Cardiac fibroblast (primary cell): ENCODE results near the gene RAX2.
A peak's percentile ranks its signal among the peaks of the same experiment; 100 is the strongest.
"Not testable (repeated sequence)": the region's sequence is repeated elsewhere in the genome, so short reads cannot be mapped to it uniquely, and the experiment has no call there.

Experiments used
- DNase-seq, 2 donors: peaks; one replicate each; pipeline versions ENCODE4 v3.0.0 to v3.0.0-alpha.2; 2010; ENCODE audit warnings: low read depth in 2 of 2
- H3K4me3 ChIP-seq, 2 donors: replicated peaks in 1 of 2; 1 replicate in 1 of 2; 2 replicates in 1 of 2; pipeline ENCODE4 v1.5.1; 2011; ENCODE audit warnings: low read depth in 2 of 2, low read length in 2 of 2, mild to moderate bottlenecking in 2 of 2, moderate library complexity in 1 of 2
- TF ChIP-seq, protein P1 (sequence below): IDR thresholded peaks from one replicate; pipeline ENCODE4 v1.5.1; 2011; ENCODE audit warnings: low read depth, mild to moderate bottlenecking, low read length, inconsistent platforms

RAX2 gene

DNA sequence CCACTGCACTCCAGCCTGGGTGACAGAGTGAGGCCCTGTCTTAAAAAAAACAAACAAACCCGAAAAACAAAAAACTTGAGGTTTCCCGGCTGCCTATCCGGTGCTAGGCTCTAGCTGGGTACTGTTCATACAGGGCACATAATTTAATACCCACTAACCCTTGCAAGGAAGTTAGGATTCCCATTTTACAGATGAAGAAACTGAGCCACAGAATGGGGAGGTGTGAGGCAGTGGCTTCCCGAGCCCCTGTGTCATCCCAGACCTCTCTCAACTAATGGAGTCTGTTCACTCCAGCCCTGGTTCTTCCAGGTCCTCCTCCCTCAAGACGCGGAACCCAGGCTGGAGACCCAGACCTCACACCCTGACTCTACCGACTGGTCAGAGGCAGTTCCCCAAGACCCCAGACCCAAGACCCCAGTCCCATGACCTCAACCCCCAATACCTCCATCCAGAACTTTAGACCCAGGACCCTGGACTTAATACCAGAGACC is 11.1 kb downstream of the RAX2 start:
- TF ChIP-seq, protein P1, sequence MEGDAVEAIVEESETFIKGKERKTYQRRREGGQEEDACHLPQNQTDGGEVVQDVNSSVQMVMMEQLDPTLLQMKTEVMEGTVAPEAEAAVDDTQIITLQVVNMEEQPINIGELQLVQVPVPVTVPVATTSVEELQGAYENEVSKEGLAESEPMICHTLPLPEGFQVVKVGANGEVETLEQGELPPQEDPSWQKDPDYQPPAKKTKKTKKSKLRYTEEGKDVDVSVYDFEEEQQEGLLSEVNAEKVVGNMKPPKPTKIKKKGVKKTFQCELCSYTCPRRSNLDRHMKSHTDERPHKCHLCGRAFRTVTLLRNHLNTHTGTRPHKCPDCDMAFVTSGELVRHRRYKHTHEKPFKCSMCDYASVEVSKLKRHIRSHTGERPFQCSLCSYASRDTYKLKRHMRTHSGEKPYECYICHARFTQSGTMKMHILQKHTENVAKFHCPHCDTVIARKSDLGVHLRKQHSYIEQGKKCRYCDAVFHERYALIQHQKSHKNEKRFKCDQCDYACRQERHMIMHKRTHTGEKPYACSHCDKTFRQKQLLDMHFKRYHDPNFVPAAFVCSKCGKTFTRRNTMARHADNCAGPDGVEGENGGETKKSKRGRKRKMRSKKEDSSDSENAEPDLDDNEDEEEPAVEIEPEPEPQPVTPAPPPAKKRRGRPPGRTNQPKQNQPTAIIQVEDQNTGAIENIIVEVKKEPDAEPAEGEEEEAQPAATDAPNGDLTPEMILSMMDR, result no peak
- peak overlapping the region; percentile 78 to 84 for H3K4me3 ChIP-seq
- DNase-seq, result peak; percentile 13 to 20

DNA sequence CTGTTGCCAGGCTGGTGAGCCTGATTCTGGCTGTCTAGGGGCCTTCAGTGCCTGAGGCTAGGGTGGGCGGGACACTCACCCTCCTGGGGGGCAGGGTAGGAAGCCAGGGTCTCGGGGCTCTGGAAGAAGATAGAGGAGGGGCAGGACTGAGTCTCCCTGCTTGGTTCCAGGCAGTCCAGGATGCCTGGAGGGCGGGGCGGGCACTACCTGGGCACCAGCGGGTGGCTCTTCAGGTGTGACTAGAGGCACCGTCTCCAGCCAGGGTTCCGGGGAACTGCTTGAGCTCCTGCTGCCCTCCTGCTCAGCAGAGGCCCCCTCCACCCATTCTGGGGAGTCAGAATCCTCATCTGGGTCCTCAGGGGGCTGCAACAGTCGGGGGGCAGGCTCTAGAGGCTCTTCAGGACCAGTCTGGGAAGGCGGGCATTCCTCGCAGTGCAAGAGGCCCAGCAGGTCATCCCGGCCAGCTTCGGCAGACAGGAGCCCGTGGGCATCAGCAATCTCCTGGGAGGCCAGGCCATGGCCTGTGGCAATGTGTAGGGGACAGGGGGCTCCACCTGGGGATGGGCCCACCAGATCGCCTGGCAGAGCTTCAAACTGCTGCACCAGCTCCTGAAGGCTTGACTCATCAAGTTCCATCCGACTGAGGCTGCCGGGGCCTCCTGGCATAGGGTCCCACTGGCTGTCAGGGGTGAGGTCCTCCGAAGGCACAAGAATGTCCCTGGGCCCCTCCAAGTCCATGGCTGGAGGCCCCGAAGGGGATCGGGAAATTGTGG is 12.4 kb downstream of the RAX2 start:
- no peak overlapping the region for H3K4me3 ChIP-seq

DNA sequence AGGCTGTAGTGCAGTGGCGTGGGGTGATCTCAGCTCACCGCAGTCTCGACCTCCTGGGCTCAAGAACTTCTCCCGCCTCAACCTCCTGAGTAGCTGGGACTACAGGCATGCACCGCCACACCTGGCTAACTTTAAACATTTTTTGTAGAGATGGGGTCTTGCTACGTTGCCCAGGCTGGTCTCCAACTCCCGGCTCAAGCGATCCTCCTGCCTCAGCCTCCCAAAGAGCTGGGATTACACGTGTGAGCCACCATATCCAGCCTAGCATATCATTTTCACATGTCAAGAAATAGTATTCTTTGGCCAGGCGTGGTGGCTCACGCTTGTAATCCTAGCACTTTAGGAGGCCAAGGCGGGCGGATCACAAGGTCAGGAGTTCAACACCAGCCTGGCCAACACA is 13.7 kb downstream of the RAX2 start:
- DNase-seq, H3K4me3 ChIP-seq: not testable (repeated sequence)

More for the DNA sequence above, 12.4 kb downstream of the RAX2 start:
- DNase-seq, result no peak
- TF ChIP-seq, protein P1, result no peak

DNA sequence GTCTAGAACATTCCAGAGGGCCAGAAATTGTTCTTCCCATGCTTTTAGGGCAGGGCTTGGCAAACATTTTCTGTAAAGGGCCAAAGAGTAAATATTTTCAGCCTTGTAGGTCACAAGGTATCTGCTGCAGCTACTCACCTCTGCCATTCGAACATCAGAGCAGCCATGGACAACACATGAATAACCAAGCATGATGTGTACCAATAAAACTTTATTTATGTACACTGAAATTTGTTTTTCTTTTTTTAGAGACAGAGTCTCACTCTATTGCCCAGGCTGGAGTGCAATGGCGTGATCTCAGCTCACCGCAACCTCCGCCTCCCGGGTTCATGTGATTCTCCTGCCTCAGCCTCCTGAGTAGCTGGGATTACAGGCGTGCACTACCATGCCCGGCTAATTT is 14.3 kb downstream of the RAX2 start:
- not testable (repeated sequence) for DNase-seq, H3K4me3 ChIP-seq

DNA sequence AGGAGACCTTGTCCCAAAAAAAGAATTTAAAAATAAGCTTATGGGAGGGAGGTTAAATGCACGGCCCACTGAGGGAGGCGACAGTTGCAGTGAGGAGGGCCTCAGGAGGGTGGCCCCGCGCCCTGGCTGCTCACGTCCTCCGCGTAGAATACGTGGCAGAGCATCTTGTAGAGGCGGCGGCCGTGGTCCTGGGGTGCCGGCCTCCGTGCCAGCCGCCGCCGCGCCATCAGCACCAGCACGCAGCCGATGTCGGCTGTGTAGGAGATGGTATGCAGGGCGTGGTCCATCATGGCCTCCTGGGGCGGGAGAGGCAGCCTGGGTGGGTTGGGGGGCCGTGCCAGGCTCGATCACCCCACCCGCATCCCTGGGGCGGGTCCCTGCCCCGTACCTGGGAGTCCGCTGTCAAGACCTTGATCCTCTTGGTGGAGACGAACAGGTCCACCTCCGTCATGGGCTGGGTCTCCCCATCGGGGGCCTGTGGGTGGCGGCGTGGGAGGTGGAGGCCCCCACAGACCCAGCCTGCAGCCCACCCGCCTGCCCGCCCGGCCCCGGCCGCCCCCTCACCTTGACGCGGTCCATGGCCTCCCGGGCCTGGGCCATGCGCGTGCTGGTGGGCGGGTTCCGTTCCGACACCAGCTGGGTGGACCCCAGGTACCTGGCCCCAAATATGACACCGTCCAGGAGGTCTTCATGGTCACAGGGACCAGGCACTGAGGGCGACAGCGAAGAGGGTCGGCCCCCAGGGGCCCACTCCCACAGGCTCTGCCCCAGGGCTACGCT is 18.2 kb downstream of the RAX2 start:
- TF ChIP-seq, protein P1, result no peak
- H3K4me3 ChIP-seq, result no peak overlapping the region
- no peak for DNase-seq

DNA sequence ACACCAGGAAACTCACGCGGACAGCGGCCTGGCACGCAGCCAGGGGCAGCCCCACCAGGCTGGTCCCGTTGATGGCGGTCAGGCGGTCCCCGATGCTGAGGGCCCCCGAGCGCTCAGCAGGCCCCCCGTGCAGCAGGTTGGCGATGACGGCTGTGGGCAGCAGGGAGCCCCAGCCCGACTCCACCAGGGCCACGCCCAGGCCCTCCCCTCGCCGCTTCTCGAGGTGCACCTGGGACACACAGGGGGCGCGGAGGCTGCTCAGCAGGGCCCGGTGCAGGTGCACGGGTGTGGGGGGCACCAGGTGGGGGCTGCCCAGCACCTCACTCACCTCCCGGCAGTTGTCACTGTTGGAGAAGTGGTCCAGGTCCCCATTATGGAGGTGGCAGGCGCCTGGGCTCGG is 19.5 kb downstream of the RAX2 start:
- DNase-seq, result no peak
- TF ChIP-seq, protein P1, result no peak
- no peak overlapping the region for H3K4me3 ChIP-seq

DNA sequence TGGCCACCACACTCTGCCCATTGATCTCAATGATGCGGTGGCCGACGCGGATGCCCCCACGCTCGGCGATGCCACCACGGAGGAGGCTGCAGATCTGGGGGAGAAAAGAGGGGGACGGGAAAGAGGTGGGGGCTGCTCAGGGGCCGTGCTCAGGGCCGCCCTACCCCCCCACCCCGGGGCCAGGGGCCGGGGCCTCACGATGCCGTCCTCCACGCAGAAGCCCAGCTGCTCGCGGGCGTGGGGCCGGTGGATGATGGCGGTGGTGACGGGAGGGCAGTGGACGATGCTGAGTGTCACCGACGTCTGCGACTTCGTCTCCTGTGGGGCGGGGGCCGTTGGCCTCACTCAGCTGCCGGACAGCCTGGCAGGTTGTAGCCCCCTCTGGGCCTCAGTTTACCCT is 20.8 kb downstream of the RAX2 start:
- no peak overlapping the region for H3K4me3 ChIP-seq
- no peak for DNase-seq
- TF ChIP-seq, protein P1, result no peak
